ENCODE results near the gene CERS5.

GRCh38 chr12:50101663-50102062 is 65.5 kb downstream of the CERS5 start:
- TF ChIP-seq CTCF (conservative IDR thresholded peaks at IDR 0.05; ENCODE audit: low read length): peak; percentile 51
- no peak for TF ChIP-seq EZH2phosphoT487 (IDR thresholded peaks at IDR 0.05; ENCODE audit: borderline replicate concordance, low read depth, low read length)
